Trophoblast cell (in vitro differentiated cells and primary cell): ENCODE data around the gene C2CD5.

ENCODE experiments used
- DNase-seq, 2 donors: peaks; one replicate each; pipeline ENCODE4 v3.0.0-alpha.2; 2016
- H2AFZ ChIP-seq: 2 replicates; pipeline ENCODE4 v1.6.1; 2013; ENCODE audit warnings: low read length, moderate library complexity, mild to moderate bottlenecking; ENCODE audit not compliant: insufficient read depth, poor library complexity
- H2AK5ac ChIP-seq: 2 replicates; pipeline ENCODE4 v1.6.1; 2013; ENCODE audit warnings: mild to moderate bottlenecking, low read length
- H2BK120ac ChIP-seq: 2 replicates; pipeline ENCODE4 v1.6.1; 2013; ENCODE audit warnings: low read length, mild to moderate bottlenecking, moderate library complexity; ENCODE audit not compliant: insufficient read depth, poor library complexity
- H2BK12ac ChIP-seq: 2 replicates; pipeline ENCODE4 v1.6.1; 2013; ENCODE audit warnings: mild to moderate bottlenecking, low read length, moderate library complexity
- H2BK5ac ChIP-seq: 2 replicates; pipeline ENCODE4 v1.6.1; 2013; ENCODE audit warnings: low read length, low read depth, moderate library complexity, mild to moderate bottlenecking; ENCODE audit not compliant: poor library complexity
- H3K14ac ChIP-seq: 2 replicates; pipeline ENCODE4 v1.6.1; 2013; ENCODE audit warnings: mild to moderate bottlenecking, low read length
- H3K18ac ChIP-seq: 2 replicates; pipeline ENCODE4 v1.6.1; 2013; ENCODE audit warnings: mild to moderate bottlenecking, low read length
- H3K23ac ChIP-seq: 2 replicates; pipeline ENCODE4 v1.6.1; 2013; ENCODE audit warnings: low read length
- H3K27ac ChIP-seq: 2 replicates; pipeline ENCODE4 v1.5.1; 2013; ENCODE audit warnings: low read depth, mild to moderate bottlenecking, inconsistent platforms, low read length, moderate library complexity
- H3K27me3 ChIP-seq: 2 replicates; pipeline ENCODE4 v1.6.1; 2013; ENCODE audit warnings: inconsistent platforms, mild to moderate bottlenecking, low read length, moderate library complexity; ENCODE audit not compliant: insufficient read depth
- H3K36me3 ChIP-seq, 2 experiments: 1 replicate in 1 of 2; 2 replicates in 1 of 2; pipeline ENCODE4 v1.6.1; 2013; ENCODE audit warnings: low read length in 2 of 2, mild to moderate bottlenecking in 2 of 2, moderate library complexity in 1 of 2; ENCODE audit not compliant: insufficient read depth in 2 of 2, control insufficient read depth in 1 of 2
- H3K4ac ChIP-seq: 2 replicates; pipeline ENCODE4 v1.6.1; 2013; ENCODE audit warnings: low read depth, mild to moderate bottlenecking, low read length, moderate library complexity
- H3K4me1 ChIP-seq, 2 experiments: 1 replicate in 1 of 2; 2 replicates in 1 of 2; pipeline ENCODE4 v1.6.1; 2013; ENCODE audit warnings: low read length in 2 of 2, mild to moderate bottlenecking in 2 of 2, moderate library complexity in 1 of 2; ENCODE audit not compliant: insufficient read depth in 2 of 2, control insufficient read depth in 1 of 2
- H3K4me2 ChIP-seq: 2 replicates; pipeline ENCODE4 v1.6.1; 2013; ENCODE audit warnings: inconsistent platforms, mild to moderate bottlenecking, low read length, moderate library complexity
- H3K4me3 ChIP-seq: 2 replicates; pipeline ENCODE4 v1.5.1; 2013; ENCODE audit warnings: mild to moderate bottlenecking, low read depth, low read length, inconsistent platforms
- H3K79me1 ChIP-seq: one replicate; pipeline ENCODE4 v1.6.1; 2013; ENCODE audit warnings: low read length
- H3K79me2 ChIP-seq: 2 replicates; pipeline ENCODE4 v1.6.1; 2013; ENCODE audit warnings: low read length, mild to moderate bottlenecking; ENCODE audit not compliant: control insufficient read depth, insufficient read depth, poor library complexity
- H3K9ac ChIP-seq: 2 replicates; pipeline ENCODE4 v1.6.1; 2013; ENCODE audit warnings: mild to moderate bottlenecking, low read length
- H3K9me3 ChIP-seq: 2 replicates; pipeline ENCODE4 v1.6.1; 2013; ENCODE audit warnings: low read depth, mild to moderate bottlenecking, control low read depth, inconsistent platforms, low read length; ENCODE audit not compliant: insufficient read depth
- H4K12ac ChIP-seq: 2 replicates; pipeline ENCODE4 v1.6.1; 2013; ENCODE audit warnings: low read depth, mild to moderate bottlenecking, low read length, moderate library complexity
- H4K8ac ChIP-seq: 2 replicates; pipeline ENCODE4 v1.6.1; 2013; ENCODE audit warnings: low read depth, mild to moderate bottlenecking, low read length, moderate library complexity
- H4K91ac ChIP-seq: one replicate; pipeline ENCODE4 v1.6.1; 2013; ENCODE audit warnings: low read depth, mild to moderate bottlenecking, low read length, moderate library complexity
- WGBS: extraction: QIAGEN DNeasy Blood & Tissue Kit; methylation state at CpG from one replicate; pipeline ENCODE4 v1.1.7; 2013; ENCODE audit warnings: missing lambda C conversion rate; ENCODE audit not compliant: insufficient read length, insufficient coverage; ENCODE audit errors: extremely low coverage; 5-methylcytosine and 5-hydroxymethylcytosine counted together

C2CD5 gene

GRCh38 chr12:22539055-22539454 is 5.3 kb downstream of the C2CD5 start:
- no peak overlapping the region for H2AFZ ChIP-seq
- no peak overlapping the region for H3K9ac ChIP-seq
- no peak overlapping the region for H2BK12ac ChIP-seq
- H3K27ac ChIP-seq: no peak overlapping the region
- no peak overlapping the region for H4K12ac ChIP-seq
- H3K36me3 ChIP-seq: no peaks in the 10 kb centered on the region
- no peak overlapping the region for H3K18ac ChIP-seq
- H3K14ac ChIP-seq: no peak overlapping the region
- H3K4me2 ChIP-seq: no peak overlapping the region
- peaks cover 4 to 5% of the 10 kb centered on the region in 2 experiments for H3K4me1 ChIP-seq
- H4K91ac ChIP-seq: no peak overlapping the region
- H3K79me1 ChIP-seq: peaks cover 2% of the 10 kb centered on the region
- peaks cover 3% of the 10 kb centered on the region for H3K79me2 ChIP-seq
- no peak overlapping the region for H3K23ac ChIP-seq
- H2AK5ac ChIP-seq: no peak overlapping the region
- H2BK5ac ChIP-seq: no peak overlapping the region
- no peak overlapping the region for H3K4me3 ChIP-seq
- H3K9me3 ChIP-seq: no peaks in the 10 kb centered on the region
- no peak overlapping the region for H4K8ac ChIP-seq
- no peaks in the 10 kb centered on the region for H3K27me3 ChIP-seq
- no peak overlapping the region for H3K4ac ChIP-seq
- peak in 1 of 2 donors; percentile 32 for DNase-seq
- H2BK120ac ChIP-seq: no peak overlapping the region

- Histone ChIP-seq H2BK5ac (no peak overlapping the region), H4K8ac (no peak overlapping the region), H3K4ac (no peak overlapping the region), H3K4me2 (no peak overlapping the region), H3K79me2 (no peaks in the 10 kb centered on the region), H3K27me3 (no peaks in the 10 kb centered on the region), H2BK12ac (no peak overlapping the region), H3K4me1 (peaks cover under 1 to 1% of the 10 kb centered on the region in 2 experiments), H3K18ac (no peak overlapping the region), H2AK5ac (no peak overlapping the region), H3K4me3 (no peak overlapping the region), H3K79me1 (no peaks in the 10 kb centered on the region), H3K23ac (no peak overlapping the region), H3K9me3 (no peaks in the 10 kb centered on the region), H3K14ac (no peak overlapping the region), H4K12ac (no peak overlapping the region), H2BK120ac (no peak overlapping the region), H2AFZ (no peak overlapping the region), H3K36me3 (no peaks in the 10 kb centered on the region), H4K91ac (no peak overlapping the region), H3K9ac (no peak overlapping the region), H3K27ac (no peak overlapping the region)
- WGBS: no CpG with 5 or more reads among the region's 4 CpGs
- peak in 1 of 2 donors; percentile 10 for DNase-seq
These were observed 6.0 kb downstream of the C2CD5 start for GRCh38 chr12:22538311-22538710.

DNA sequence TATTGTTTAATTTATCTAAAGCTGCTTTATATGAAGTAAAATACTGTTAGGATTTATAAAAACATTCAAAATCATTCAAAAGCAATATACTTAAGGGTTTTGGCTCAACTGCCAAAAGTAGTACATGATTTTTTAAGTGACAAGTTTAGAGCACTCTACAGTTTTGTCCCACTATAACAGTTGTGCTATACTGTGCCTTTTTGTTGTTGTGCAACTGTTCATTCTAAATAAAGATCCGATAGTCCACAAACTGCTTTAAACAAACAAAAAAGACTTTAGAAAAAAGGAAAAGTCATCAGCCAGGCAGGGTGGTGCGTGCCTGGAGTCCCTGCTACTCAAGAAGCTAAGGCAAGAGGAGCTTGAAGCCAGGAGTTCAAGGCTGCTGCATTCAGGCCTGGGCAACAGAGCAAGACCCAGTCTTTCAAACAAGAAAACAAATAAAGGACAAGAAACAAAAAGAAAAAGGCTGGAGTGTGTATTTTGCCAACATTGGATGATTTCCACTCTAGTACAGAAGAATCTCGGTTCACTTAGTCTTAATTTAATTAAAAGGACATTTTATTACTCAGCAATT is 7.3 kb downstream of the C2CD5 start:
- Histone ChIP-seq H3K79me1 (no peaks in the 10 kb centered on the region), H3K27ac (no peak overlapping the region), H3K18ac (no peak overlapping the region), H2AK5ac (no peak overlapping the region), H3K23ac (no peak overlapping the region), H2BK5ac (no peak overlapping the region), H3K14ac (no peak overlapping the region), H2BK120ac (no peak overlapping the region), H3K9ac (no peak overlapping the region), H4K91ac (no peak overlapping the region), H3K4me3 (no peak overlapping the region), H3K4me2 (no peak overlapping the region), H2AFZ (no peak overlapping the region), H2BK12ac (no peak overlapping the region), H3K4ac (no peak overlapping the region), H3K79me2 (no peaks in the 10 kb centered on the region), H3K36me3 (peaks cover 0 to under 1% of the 10 kb centered on the region in 2 experiments), H3K9me3 (no peaks in the 10 kb centered on the region), H3K27me3 (no peaks in the 10 kb centered on the region), H4K12ac (no peak overlapping the region), H4K8ac (no peak overlapping the region), H3K4me1 (no peaks in the 10 kb centered on the region)
- WGBS: no CpG with 5 or more reads among the region's 3 CpGs
- no peak for DNase-seq

DNA sequence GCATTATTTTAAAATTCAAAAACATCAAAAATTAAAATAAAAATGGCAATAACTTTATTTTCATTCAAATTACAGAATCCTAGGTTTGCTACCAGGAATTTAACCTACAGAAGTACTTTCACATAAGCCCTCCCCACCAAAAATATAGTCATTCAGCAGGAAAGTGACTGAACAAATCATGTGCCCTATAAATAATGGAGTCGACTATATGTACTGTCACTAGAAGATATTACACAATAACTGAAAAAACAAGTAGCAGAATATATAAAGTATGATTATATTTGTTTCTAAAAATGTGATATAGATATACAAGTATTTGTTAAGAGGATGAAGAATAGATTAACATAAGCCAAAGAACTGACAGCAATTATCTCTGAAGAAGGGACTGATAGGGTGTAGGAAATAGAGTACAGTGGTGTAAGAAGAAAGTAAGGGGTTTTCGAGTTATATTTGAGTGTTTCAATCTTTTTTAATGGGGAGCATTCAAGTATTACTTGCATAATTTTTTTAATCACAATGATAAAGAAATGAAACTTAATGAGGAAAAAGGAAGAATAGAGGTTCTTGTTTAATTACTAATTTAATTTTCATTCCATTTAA is 7.9 kb downstream of the C2CD5 start:
- Histone ChIP-seq H2AFZ (no peak overlapping the region), H3K4me2 (no peak overlapping the region), H3K14ac (no peak overlapping the region), H3K4me1 (no peaks in the 10 kb centered on the region), H3K79me1 (no peaks in the 10 kb centered on the region), H2BK120ac (no peak overlapping the region), H3K27me3 (no peaks in the 10 kb centered on the region), H3K79me2 (no peaks in the 10 kb centered on the region), H4K8ac (no peak overlapping the region), H4K91ac (no peak overlapping the region), H4K12ac (no peak overlapping the region), H3K9ac (no peak overlapping the region), H3K9me3 (no peaks in the 10 kb centered on the region), H3K23ac (no peak overlapping the region), H3K4ac (no peak overlapping the region), H3K18ac (no peak overlapping the region), H2BK5ac (no peak overlapping the region), H3K4me3 (no peak overlapping the region), H3K27ac (no peak overlapping the region), H3K36me3 (peaks cover 0 to 3% of the 10 kb centered on the region in 2 experiments), H2BK12ac (no peak overlapping the region), H2AK5ac (no peak overlapping the region)
- WGBS: 100% methylated on average over 1 of the region's 2 CpGs
- no peak for DNase-seq
